ENCODE data around the gene SHISA8. TPM values are rescaled to one million over a fixed set of nuclear protein-coding genes. Genes with fewer than 3 reads are reported as not detected.

The SHISA8 gene
- total and polyA plus RNA-seq, 10 of the 15 experiments (the other 5 are each of a cell fraction or from before 2014, with no cell fraction given): 0.06 to 10.1 (median 0.25) TPM

DNA sequence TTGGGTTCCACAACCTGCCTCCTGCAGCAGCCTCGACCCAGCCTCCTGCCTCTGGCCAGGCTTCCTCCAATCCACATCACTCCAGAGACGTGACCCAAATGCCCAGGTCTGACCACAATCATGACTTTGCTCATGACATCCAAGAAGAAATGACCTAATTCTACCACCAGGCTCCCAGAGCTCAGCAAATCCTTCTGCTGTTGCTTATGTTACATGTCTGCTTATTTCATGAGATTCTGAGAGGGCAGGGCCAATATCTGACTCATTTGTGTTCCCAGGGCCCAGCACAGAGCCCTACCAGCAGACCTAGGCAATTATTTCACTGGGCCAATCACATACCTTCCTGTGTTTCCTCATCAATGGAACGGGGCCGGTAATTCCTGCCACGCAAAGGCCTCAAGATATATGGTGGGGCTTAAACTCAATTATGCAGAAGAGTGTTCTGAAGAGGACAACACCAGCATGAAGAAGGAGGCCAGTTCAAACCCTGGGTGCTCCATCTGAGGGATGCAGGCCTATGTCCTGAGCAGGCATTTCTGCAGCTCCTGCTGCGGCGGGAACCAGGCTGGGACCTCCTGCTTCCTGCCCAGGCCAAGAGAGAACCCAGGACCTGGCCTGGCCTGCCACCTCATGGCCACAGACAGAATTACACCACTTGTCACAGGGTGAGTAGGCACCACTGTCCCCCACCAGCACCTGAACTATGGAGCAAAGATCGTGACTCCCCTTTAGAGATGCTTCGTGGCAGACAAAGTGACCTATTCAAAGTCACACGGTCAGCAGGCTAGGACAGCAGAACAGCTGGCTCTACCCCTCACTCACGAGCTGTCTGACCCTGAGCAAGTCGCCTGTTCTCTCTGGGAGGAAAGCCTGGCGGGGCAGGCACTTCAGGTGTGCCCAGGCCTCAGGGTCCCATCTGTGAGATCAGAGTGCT, 26.2 kb upstream of the SHISA8 start (continued):
- no peak for TF ChIP-seq JUND (IDR thresholded peaks at IDR 0.05; ENCODE audit: low read depth, low read length)
- no peak for TF ChIP-seq BRCA1 (IDR thresholded peaks at IDR 0.05; ENCODE audit: low read depth, low read length)
- TF ChIP-seq IKZF1 (conservative IDR thresholded peaks at IDR 0.05): peak; percentile 62
- no peak for TF ChIP-seq FOXK2 (IDR thresholded peaks at IDR 0.05)
- peak; percentile 88 for TF ChIP-seq NBN (IDR thresholded peaks at IDR 0.05)
- no peak for TF ChIP-seq STAT3 (IDR thresholded peaks at IDR 0.05; ENCODE audit: low read depth, low read length)
- TF ChIP-seq NFYB (IDR thresholded peaks at IDR 0.05; ENCODE audit: insufficient read depth, low read depth, low read length): 0 out of 2 replicates have a peak, but pooled peaks have one; percentile 52
- peak; percentile 92 for TF ChIP-seq RAD21 (IDR thresholded peaks at IDR 0.05; ENCODE audit: insufficient read depth, low read depth, low read length)
- TF ChIP-seq SMC3 (IDR thresholded peaks at IDR 0.05; ENCODE audit: borderline replicate concordance, low read length): peak; percentile 91
- no peak for TF ChIP-seq ZNF24 (IDR thresholded peaks at IDR 0.05)
- peak in 1 of 2 experiments; percentile 43; a peak in 1 of 4 replicates for TF ChIP-seq ETV6 (conservative IDR thresholded peaks at IDR 0.05 in 1 of 2, IDR thresholded peaks at IDR 0.05 in 1 of 2; ENCODE audit: borderline replicate concordance in 1 of 2, low read depth in 1 of 2)
- TF ChIP-seq ASH2L (IDR thresholded peaks at IDR 0.05; ENCODE audit: borderline replicate concordance, low read depth): no peak
- TF ChIP-seq HDAC2 (IDR thresholded peaks at IDR 0.05): 0 out of 2 replicates have a peak, but pooled peaks have one; percentile 59
- no peak for TF ChIP-seq ZNF622 (IDR thresholded peaks at IDR 0.05)
- TF ChIP-seq YY1 (IDR thresholded peaks at IDR 0.05; ENCODE audit: low read depth, low read length): peak; percentile 61
- no peak for TF ChIP-seq MEF2A (IDR thresholded peaks at IDR 0.05; ENCODE audit: insufficient read depth, low read depth, low read length)
- TF ChIP-seq POLR2A (IDR thresholded peaks at IDR 0.05; ENCODE audit: low read depth, low read length): peak; percentile 33; the same call in 1 of the 2 replicates
- TF ChIP-seq SPI1 (IDR thresholded peaks at IDR 0.05; ENCODE audit: borderline replicate concordance, insufficient read depth, low read depth, low read length): peak; percentile 19; the same call in 1 of the 2 replicates
- TF ChIP-seq E2F8 (IDR thresholded peaks at IDR 0.05; ENCODE audit: low read depth, partially characterized antibody): peak; percentile 80
- no peak for TF ChIP-seq CHD2 (IDR thresholded peaks at IDR 0.05; ENCODE audit: borderline replicate concordance, low read depth, low read length)
- no peak for TF ChIP-seq ZNF384 (IDR thresholded peaks at IDR 0.05; ENCODE audit: borderline replicate concordance, low read depth, low read length)
- TF ChIP-seq BACH1 (IDR thresholded peaks at IDR 0.05; ENCODE audit: borderline replicate concordance): peak; percentile 30; the same call in 1 of the 2 replicates
- TF ChIP-seq MXI1 (IDR thresholded peaks at IDR 0.05; ENCODE audit: low read depth, low read length): 0 out of 2 replicates have a peak, but pooled peaks have one; percentile 12
- TF ChIP-seq EED (IDR thresholded peaks at IDR 0.05; ENCODE audit: low read depth): no peak; the same call in 1 of the 2 replicates
- peak; percentile 78; the same call in 2 of the 3 replicates for TF ChIP-seq POU2F2 (IDR thresholded peaks at IDR 0.05; ENCODE audit: borderline replicate concordance, low read depth, low read length)
